Epithelial cell of esophagus (primary cell): Measurements from ENCODE around the gene TXNRD2.

ENCODE experiments used
- DNase-seq: peaks from one replicate; pipeline ENCODE4 v3.0.0; 2010; ENCODE audit warnings: low read depth
- H3K4me3 ChIP-seq: 2 replicates; pipeline ENCODE4 v1.5.1; 2011; ENCODE audit warnings: mild to moderate bottlenecking, low read length, control low read depth
- CTCF ChIP-seq: IDR thresholded peaks from 2 replicates; pipeline ENCODE4 v1.5.1; 2011; ENCODE audit warnings: low read depth, mild to moderate bottlenecking, low read length, control low read depth, inconsistent platforms; ENCODE audit not compliant: insufficient read depth; ENCODE audit errors: missing control alignments

TXNRD2 gene

GRCh38 chr22:19918332-19919106, 23.1 kb downstream of the TXNRD2 start:
- no peak overlapping the region for H3K4me3 ChIP-seq
- DNase-seq = no peak
- TF ChIP-seq CTCF = no peak

GRCh38 chr22:19917389-19918138, 24.1 kb downstream of the TXNRD2 start:
- TF ChIP-seq CTCF = no peak
- H3K4me3 ChIP-seq = no peak overlapping the region
- DNase-seq = no peak

GRCh38 chr22:19916941-19917340, 24.7 kb downstream of the TXNRD2 start:
- no peak for DNase-seq
- no peak for TF ChIP-seq CTCF
- H3K4me3 ChIP-seq = no peak overlapping the region

GRCh38 chr22:19916006-19916405, 25.6 kb downstream of the TXNRD2 start:
- no peak overlapping the region for H3K4me3 ChIP-seq
- TF ChIP-seq CTCF = no peak
- DNase-seq = no peak

GRCh38 chr22:19915287-19915954, 26.2 kb downstream of the TXNRD2 start:
- DNase-seq = no peak
- H3K4me3 ChIP-seq = no peak overlapping the region
- no peak for TF ChIP-seq CTCF

GRCh38 chr22:19914201-19914943, 27.2 kb downstream of the TXNRD2 start:
- TF ChIP-seq CTCF = no peak
- no peak for DNase-seq
- H3K4me3 ChIP-seq = no peak overlapping the region
